Neural cell (in vitro differentiated cells): ENCODE data around the gene SULF2.

Source experiments
- CTCF ChIP-seq: fragments of 450-650 bp; IDR thresholded peaks from 2 replicates; pipeline ENCODE4 v1.5.1; 2014; ENCODE audit warnings: antibody characterized with exemption, mild to moderate bottlenecking, moderate library complexity; ENCODE audit not compliant: poor library complexity, severe bottlenecking
- EP300 ChIP-seq: fragments of 450-650 bp; conservative IDR thresholded peaks from 2 replicates; pipeline ENCODE4 v1.6.1; 2014; ENCODE audit warnings: antibody characterized with exemption, mild to moderate bottlenecking, moderate library complexity; ENCODE audit not compliant: poor library complexity, severe bottlenecking
- EZH2 ChIP-seq: fragments of 200-600, 300-800 bp; shearing (Covaris generic), sonication (generic); IDR thresholded peaks from 2 replicates; pipeline ENCODE4 v1.6.1; 2014; ENCODE audit warnings: antibody characterized with exemption, low read length, borderline replicate concordance, mild to moderate bottlenecking; ENCODE audit not compliant: insufficient read depth, poor library complexity, severe bottlenecking
- MXI1 ChIP-seq: fragments of 450-650 bp; conservative IDR thresholded peaks from 2 replicates; pipeline ENCODE4 v1.6.1; 2014; ENCODE audit warnings: antibody characterized with exemption, mild to moderate bottlenecking; ENCODE audit not compliant: poor library complexity, severe bottlenecking
- POLR2AphosphoS5 ChIP-seq: IDR thresholded peaks from 2 replicates; pipeline ENCODE4 v1.6.1; 2012
- REST ChIP-seq: IDR thresholded peaks from 2 replicates; pipeline ENCODE4 v1.6.1; 2012; ENCODE audit warnings: borderline replicate concordance
- SMC3 ChIP-seq: fragments of 450-650 bp; conservative IDR thresholded peaks from 2 replicates; pipeline ENCODE4 v1.6.1; 2014; ENCODE audit warnings: antibody characterized with exemption, mild to moderate bottlenecking, moderate library complexity; ENCODE audit not compliant: poor library complexity
- TAF1 ChIP-seq: IDR thresholded peaks from 2 replicates; pipeline ENCODE4 v1.6.1; 2012; ENCODE audit warnings: low read depth

GRCh38 chr20:47629907-47630306 lies 155.4 kb downstream of the SULF2 start:
- no peak for TF ChIP-seq REST
- no peak for TF ChIP-seq TAF1
- no peak for TF ChIP-seq CTCF
- no peak for TF ChIP-seq EZH2
- no peak for TF ChIP-seq POLR2AphosphoS5
- TF ChIP-seq EP300: no peak
- TF ChIP-seq SMC3: no peak
- TF ChIP-seq MXI1: no peak
